HG02610 (cell line): ENCODE results near the gene C1QTNF3.
"Not testable (repeated sequence)": the region's sequence is repeated elsewhere in the genome, so short reads cannot be mapped to it uniquely, and the experiment has no call there.

Source experiments
- ATAC-seq: cut with Tn5 transposase; IDR thresholded peaks from one replicate; pipeline ENCODE4 v1.9.1; 2021; ENCODE audit warnings: mild to moderate bottlenecking, moderate library complexity; ENCODE audit not compliant: unreplicated experiment

The C1QTNF3 gene

GRCh38 chr5:34043099-34043876 is at the start of gene C1QTNF3:
TSS of gene C1QTNF3 (minus strand) at chr5:34043213. CDS start at chr5:34043125, 88 bp downstream.
- ATAC-seq = no peak

GRCh38 chr5:34091039-34091438 is 48.0 kb upstream of the C1QTNF3 start:
- not testable (repeated sequence) for ATAC-seq

- ATAC-seq = not testable (repeated sequence)
Measured at GRCh38 chr5:34089802-34090201, 46.8 kb upstream of the C1QTNF3 start.

GRCh38 chr5:34087728-34088127 is 44.7 kb upstream of the C1QTNF3 start:
- ATAC-seq = not testable (repeated sequence)

GRCh38 chr5:34083898-34084297 is 40.9 kb upstream of the C1QTNF3 start:
- ATAC-seq = not testable (repeated sequence)

- ATAC-seq = not testable (repeated sequence)
Measured at GRCh38 chr5:34079505-34079904, 36.5 kb upstream of the C1QTNF3 start.

- ATAC-seq = not testable (repeated sequence)
Measured at GRCh38 chr5:34077636-34078035, 34.6 kb upstream of the C1QTNF3 start.

GRCh38 chr5:34076719-34077364 is 33.8 kb upstream of the C1QTNF3 start:
- not testable (repeated sequence) for ATAC-seq

GRCh38 chr5:34074472-34074871 is 31.5 kb upstream of the C1QTNF3 start:
- ATAC-seq = not testable (repeated sequence)

- not testable (repeated sequence) for ATAC-seq
Measured at GRCh38 chr5:34074071-34074470, 31.1 kb upstream of the C1QTNF3 start.

- not testable (repeated sequence) for ATAC-seq
Measured at GRCh38 chr5:34070626-34071025, 27.6 kb upstream of the C1QTNF3 start.

GRCh38 chr5:34064656-34065055 is 21.6 kb upstream of the C1QTNF3 start:
- no peak for ATAC-seq

- no peak for ATAC-seq
Measured at GRCh38 chr5:34062419-34062818, 19.4 kb upstream of the C1QTNF3 start.

GRCh38 chr5:34061993-34062392 is 19.0 kb upstream of the C1QTNF3 start:
- no peak for ATAC-seq

- ATAC-seq = no peak
Measured at GRCh38 chr5:34059977-34060376, 17.0 kb upstream of the C1QTNF3 start.

GRCh38 chr5:34058532-34058931 is 15.5 kb upstream of the C1QTNF3 start:
- no peak for ATAC-seq

- ATAC-seq = no peak
Measured at GRCh38 chr5:34057569-34057968, 14.6 kb upstream of the C1QTNF3 start.

- no peak for ATAC-seq
Measured at GRCh38 chr5:34057118-34057517, 14.1 kb upstream of the C1QTNF3 start.

GRCh38 chr5:34055667-34056066 is 12.7 kb upstream of the C1QTNF3 start:
- no peak for ATAC-seq

GRCh38 chr5:34054400-34054729 is 11.4 kb upstream of the C1QTNF3 start:
- ATAC-seq = no peak

GRCh38 chr5:34053571-34054399 is 10.8 kb upstream of the C1QTNF3 start:
- ATAC-seq = no peak
